GM23338 (cell line): ENCODE results near the gene SPI1. TPM values are rescaled to one million over a fixed set of nuclear protein-coding genes. Genes with fewer than 3 reads are reported as not detected.

Experiments used
- ATAC-seq: fragments of 200-7000 bp; cut with Tn5 transposase; 3 replicates; pipeline ENCODE4 v1.9.1; 2020
- DNase-seq: peaks from one replicate; pipeline ENCODE4 v3.0.0-alpha.2; 2015; ENCODE audit warnings: low spot score
- H2AFZ ChIP-seq: fragments of 200-600 bp; sonication (generic); 2 replicates; pipeline ENCODE4 v1.8.0; 2016; ENCODE audit warnings: antibody characterized with exemption, mild to moderate bottlenecking, moderate library complexity
- H3F3A ChIP-seq: fragments of 200-600 bp; sonication (generic); replicated peaks from 2 replicates; pipeline ENCODE4 v1.8.0; 2017; ENCODE audit warnings: antibody characterized with exemption, mixed run types, low read depth
- H3K27ac ChIP-seq: fragments of 200-600 bp; sonication (generic); 2 replicates; pipeline ENCODE4 v1.6.1; 2016; ENCODE audit warnings: low read depth
- H3K27me3 ChIP-seq: fragments of 200-600 bp; sonication (generic); 2 replicates; pipeline ENCODE4 v1.8.0; 2016; ENCODE audit warnings: mild to moderate bottlenecking, mixed run types, moderate library complexity; ENCODE audit not compliant: insufficient read depth
- H3K36me3 ChIP-seq: fragments of 200-600 bp; sonication (generic); 2 replicates; pipeline ENCODE4 v1.8.0; 2016; ENCODE audit warnings: mild to moderate bottlenecking; ENCODE audit not compliant: insufficient read depth
- H3K4me1 ChIP-seq: fragments of 200-600 bp; sonication (generic); 2 replicates; pipeline ENCODE4 v1.8.0; 2016; ENCODE audit warnings: mild to moderate bottlenecking, moderate library complexity; ENCODE audit not compliant: insufficient read depth
- H3K4me2 ChIP-seq: fragments of 200-600 bp; sonication (generic); 2 replicates; pipeline ENCODE4 v1.7.1; 2017; ENCODE audit warnings: mixed run types
- H3K4me3 ChIP-seq: fragments of 200-600 bp; sonication (generic); 2 replicates; pipeline ENCODE4 v1.6.1; 2016; ENCODE audit warnings: mixed run types
- H3K79me2 ChIP-seq: fragments of 200-600 bp; sonication (generic); replicated peaks from 2 replicates; pipeline ENCODE4 v1.8.0; 2017; ENCODE audit warnings: mild to moderate bottlenecking; ENCODE audit not compliant: insufficient read depth
- H3K9me2 ChIP-seq: fragments of 200-600 bp; sonication (generic); 2 replicates; pipeline ENCODE4 v1.8.0; 2017; ENCODE audit not compliant: insufficient read depth
- H4K20me1 ChIP-seq: fragments of 200-600 bp; sonication (generic); replicated peaks from 2 replicates; pipeline ENCODE4 v1.8.0; 2017; ENCODE audit warnings: mild to moderate bottlenecking; ENCODE audit not compliant: insufficient read depth
- H3K27ac Mint-ChIP-seq: 2 replicates; pipeline ENCODE4 v1.8.0; 2020; ENCODE audit warnings: inconsistent platforms, mild to moderate bottlenecking, moderate library complexity, mixed read lengths
- H3K27me3 Mint-ChIP-seq: 3 replicates; pipeline ENCODE4 v1.8.0; 2022; ENCODE audit warnings: low read depth, mild to moderate bottlenecking, moderate library complexity, mixed read lengths, inconsistent platforms; ENCODE audit not compliant: insufficient read depth, poor library complexity
- H3K36me3 Mint-ChIP-seq: 3 replicates; pipeline ENCODE4 v1.8.0; 2021; ENCODE audit warnings: low read depth, mild to moderate bottlenecking, inconsistent platforms, moderate library complexity, mixed read lengths
- H3K4me1 Mint-ChIP-seq: 3 replicates; pipeline ENCODE4 v1.8.0; 2020; ENCODE audit warnings: mild to moderate bottlenecking, inconsistent platforms, mixed read lengths
- H3K4me3 Mint-ChIP-seq: 3 replicates; pipeline ENCODE4 v1.8.0; 2021; ENCODE audit warnings: moderate library complexity, mild to moderate bottlenecking, inconsistent platforms, mixed read lengths
- H3K9me3 Mint-ChIP-seq: 3 replicates; pipeline ENCODE4 v1.8.0; 2020; ENCODE audit warnings: moderate library complexity, mild to moderate bottlenecking, inconsistent platforms, mixed read lengths
- CREB1 ChIP-seq: fragments of 250-450 bp; sonication (Bioruptor Pico); IDR thresholded peaks from 2 replicates; pipeline ENCODE4 v1.5.0; 2020; ENCODE audit warnings: low read depth, mild to moderate bottlenecking, moderate library complexity
- EZH2 ChIP-seq: fragments of 200-600 bp; sonication (generic); IDR thresholded peaks from one replicate; pipeline ENCODE4 v1.8.0; 2017; ENCODE audit warnings: antibody characterized with exemption, mild to moderate bottlenecking, low read depth; ENCODE audit not compliant: unreplicated experiment
- EZH2phosphoT487 ChIP-seq: fragments of 200-600 bp; sonication (generic); IDR thresholded peaks from one replicate; pipeline ENCODE4 v1.8.1; 2018; ENCODE audit warnings: antibody characterized with exemption; ENCODE audit not compliant: unreplicated experiment
- JUNB ChIP-seq: IDR thresholded peaks from one replicate; pipeline ENCODE4 v1.6.1; 2016; ENCODE audit warnings: antibody characterized with exemption; ENCODE audit not compliant: unreplicated experiment
- NANOG ChIP-seq: IDR thresholded peaks from 2 replicates; pipeline ENCODE4 v1.6.1; 2016; ENCODE audit warnings: antibody characterized with exemption, borderline replicate concordance
- POLR2AphosphoS5 ChIP-seq: IDR thresholded peaks from 2 replicates; pipeline ENCODE4 v1.6.1; 2016; ENCODE audit warnings: antibody characterized with exemption, low read depth
- STAT1 ChIP-seq: IDR thresholded peaks from one replicate; pipeline ENCODE4 v1.6.1; 2016; ENCODE audit warnings: antibody characterized with exemption; ENCODE audit not compliant: unreplicated experiment
- ZNF331 ChIP-seq: fragments of 250-450 bp; sonication (Bioruptor Pico); IDR thresholded peaks from 2 replicates; pipeline ENCODE4 v1.5.0; 2020; ENCODE audit warnings: low read depth, mild to moderate bottlenecking, moderate library complexity
- polyA plus RNA-seq: library from polyadenylated mRNA; unstranded; fragments of >200 nt; fragmentation: Nextera tagmentation; extraction: Ambion mirVana; gene quantifications from 2 replicates; pipeline ENCODE4 v1.2.1, GENCODE V29; 2016
- total RNA-seq: library from RNA; depleted of rRNA; stranded (reverse); fragments of >200 nt; shearing (Covaris generic); gene quantifications from 2 replicates; pipeline ENCODE4 v1.2.3, GENCODE V29; 2014
- TF ChIP-seq, protein P1 (sequence below): fragments of 250-450 bp; sonication (Bioruptor Pico); IDR thresholded peaks from 2 replicates; pipeline ENCODE4 v1.5.0; 2020; ENCODE audit warnings: mild to moderate bottlenecking, moderate library complexity
- TF ChIP-seq, protein P2 (sequence below), 2 experiments: fragments of 200-600 bp in 1 of 2; sonication (generic) in 1 of 2; conservative IDR thresholded peaks; 2 replicates each; pipeline versions ENCODE4 v1.5.1 to v1.6.1; 2016 to 2017; ENCODE audit warnings: antibody characterized with exemption in 2 of 2, low read depth in 2 of 2, mild to moderate bottlenecking in 2 of 2, moderate library complexity in 1 of 2
- TF ChIP-seq, protein P3 (sequence below): IDR thresholded peaks from 2 replicates; pipeline ENCODE4 v1.6.1; 2016; ENCODE audit warnings: antibody characterized with exemption
- TF ChIP-seq, protein P4 (sequence below): IDR thresholded peaks from one replicate; pipeline ENCODE4 v1.6.1; 2018; ENCODE audit warnings: antibody characterized with exemption; ENCODE audit not compliant: unreplicated experiment

SPI1 gene
- total and polyA plus RNA-seq, 2 experiments from 2014 or later = 0.23 TPM; not detected in 1

DNA sequence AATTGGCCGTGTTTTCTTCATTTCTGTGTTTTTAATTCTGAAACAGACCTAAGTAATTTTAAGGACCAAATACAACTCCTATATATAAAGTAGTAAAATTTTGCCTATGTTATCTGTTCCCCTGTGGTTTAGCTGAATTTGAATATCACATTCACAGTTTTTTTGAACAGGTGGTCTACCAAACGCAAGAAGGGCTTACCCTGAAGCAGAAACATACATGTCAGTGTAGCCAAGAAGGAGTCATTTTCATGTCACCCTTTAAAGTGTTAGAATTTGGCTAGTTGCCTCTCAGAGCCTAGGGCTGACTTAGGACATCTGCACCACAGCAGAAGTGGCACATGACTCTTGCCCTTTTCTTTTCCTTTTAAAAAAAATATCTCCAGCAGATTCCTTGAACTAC is 60.2 kb downstream of the SPI1 start (continued):
- TF ChIP-seq, protein P1, sequence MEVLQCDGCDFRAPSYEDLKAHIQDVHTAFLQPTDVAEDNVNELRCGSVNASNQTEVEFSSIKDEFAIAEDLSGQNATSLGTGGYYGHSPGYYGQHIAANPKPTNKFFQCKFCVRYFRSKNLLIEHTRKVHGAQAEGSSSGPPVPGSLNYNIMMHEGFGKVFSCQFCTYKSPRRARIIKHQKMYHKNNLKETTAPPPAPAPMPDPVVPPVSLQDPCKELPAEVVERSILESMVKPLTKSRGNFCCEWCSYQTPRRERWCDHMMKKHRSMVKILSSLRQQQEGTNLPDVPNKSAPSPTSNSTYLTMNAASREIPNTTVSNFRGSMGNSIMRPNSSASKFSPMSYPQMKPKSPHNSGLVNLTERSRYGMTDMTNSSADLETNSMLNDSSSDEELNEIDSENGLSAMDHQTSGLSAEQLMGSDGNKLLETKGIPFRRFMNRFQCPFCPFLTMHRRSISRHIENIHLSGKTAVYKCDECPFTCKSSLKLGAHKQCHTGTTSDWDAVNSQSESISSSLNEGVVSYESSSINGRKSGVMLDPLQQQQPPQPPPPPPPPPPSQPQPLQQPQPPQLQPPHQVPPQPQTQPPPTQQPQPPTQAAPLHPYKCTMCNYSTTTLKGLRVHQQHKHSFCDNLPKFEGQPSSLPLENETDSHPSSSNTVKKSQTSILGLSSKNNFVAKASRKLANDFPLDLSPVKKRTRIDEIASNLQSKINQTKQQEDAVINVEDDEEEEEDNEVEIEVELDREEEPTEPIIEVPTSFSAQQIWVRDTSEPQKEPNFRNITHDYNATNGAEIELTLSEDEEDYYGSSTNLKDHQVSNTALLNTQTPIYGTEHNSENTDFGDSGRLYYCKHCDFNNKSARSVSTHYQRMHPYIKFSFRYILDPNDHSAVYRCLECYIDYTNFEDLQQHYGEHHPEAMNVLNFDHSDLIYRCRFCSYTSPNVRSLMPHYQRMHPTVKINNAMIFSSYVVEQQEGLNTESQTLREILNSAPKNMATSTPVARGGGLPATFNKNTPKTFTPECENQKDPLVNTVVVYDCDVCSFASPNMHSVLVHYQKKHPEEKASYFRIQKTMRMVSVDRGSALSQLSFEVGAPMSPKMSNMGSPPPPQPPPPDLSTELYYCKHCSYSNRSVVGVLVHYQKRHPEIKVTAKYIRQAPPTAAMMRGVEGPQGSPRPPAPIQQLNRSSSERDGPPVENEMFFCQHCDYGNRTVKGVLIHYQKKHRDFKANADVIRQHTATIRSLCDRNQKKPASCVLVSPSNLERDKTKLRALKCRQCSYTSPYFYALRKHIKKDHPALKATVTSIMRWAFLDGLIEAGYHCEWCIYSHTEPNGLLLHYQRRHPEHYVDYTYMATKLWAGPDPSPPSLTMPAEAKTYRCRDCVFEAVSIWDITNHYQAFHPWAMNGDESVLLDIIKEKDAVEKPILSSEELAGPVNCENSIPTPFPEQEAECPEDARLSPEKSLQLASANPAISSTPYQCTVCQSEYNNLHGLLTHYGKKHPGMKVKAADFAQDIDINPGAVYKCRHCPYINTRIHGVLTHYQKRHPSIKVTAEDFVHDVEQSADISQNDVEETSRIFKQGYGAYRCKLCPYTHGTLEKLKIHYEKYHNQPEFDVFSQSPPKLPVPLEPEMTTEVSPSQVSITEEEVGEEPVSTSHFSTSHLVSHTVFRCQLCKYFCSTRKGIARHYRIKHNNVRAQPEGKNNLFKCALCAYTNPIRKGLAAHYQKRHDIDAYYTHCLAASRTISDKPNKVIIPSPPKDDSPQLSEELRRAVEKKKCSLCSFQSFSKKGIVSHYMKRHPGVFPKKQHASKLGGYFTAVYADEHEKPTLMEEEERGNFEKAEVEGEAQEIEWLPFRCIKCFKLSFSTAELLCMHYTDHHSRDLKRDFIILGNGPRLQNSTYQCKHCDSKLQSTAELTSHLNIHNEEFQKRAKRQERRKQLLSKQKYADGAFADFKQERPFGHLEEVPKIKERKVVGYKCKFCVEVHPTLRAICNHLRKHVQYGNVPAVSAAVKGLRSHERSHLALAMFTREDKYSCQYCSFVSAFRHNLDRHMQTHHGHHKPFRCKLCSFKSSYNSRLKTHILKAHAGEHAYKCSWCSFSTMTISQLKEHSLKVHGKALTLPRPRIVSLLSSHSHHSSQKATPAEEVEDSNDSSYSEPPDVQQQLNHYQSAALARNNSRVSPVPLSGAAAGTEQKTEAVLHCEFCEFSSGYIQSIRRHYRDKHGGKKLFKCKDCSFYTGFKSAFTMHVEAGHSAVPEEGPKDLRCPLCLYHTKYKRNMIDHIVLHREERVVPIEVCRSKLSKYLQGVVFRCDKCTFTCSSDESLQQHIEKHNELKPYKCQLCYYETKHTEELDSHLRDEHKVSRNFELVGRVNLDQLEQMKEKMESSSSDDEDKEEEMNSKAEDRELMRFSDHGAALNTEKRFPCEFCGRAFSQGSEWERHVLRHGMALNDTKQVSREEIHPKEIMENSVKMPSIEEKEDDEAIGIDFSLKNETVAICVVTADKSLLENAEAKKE (CRISPR knock-in tag) = no peak
- no peak for TF ChIP-seq EZH2phosphoT487

DNA sequence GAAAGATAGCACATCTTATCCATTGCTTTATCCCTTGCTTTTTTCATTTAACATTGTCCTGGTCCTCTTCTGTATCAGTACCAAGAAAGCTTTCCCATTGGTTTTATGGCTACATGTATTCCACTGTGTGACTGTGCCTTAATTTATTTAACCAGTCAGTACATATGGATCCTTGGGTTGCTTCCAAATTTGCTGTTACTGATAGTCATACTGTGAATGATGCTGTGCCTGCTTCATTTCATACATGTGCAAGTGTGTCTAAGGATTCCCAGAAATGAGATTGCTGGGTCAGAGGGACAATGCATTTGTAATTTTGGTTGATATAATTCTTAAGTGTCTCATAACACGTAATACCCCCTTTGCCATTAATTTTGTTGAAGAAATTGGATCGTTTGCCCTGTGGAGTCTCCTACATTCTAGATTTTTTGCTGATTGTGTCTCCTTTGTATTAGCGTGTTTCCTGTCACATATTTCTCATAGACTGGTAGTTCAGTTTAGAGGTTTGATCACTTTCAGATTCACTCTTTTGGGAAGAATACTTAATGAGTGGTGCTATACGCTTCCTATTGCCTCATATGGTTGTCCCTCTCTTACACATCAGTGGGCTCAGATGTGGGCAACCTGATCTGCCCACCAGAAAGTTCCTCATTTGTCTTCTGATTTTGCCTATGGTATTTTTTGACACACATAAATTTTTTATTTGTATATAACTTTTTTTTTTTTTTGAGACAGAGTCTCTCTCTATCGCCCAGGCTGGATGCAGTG is 61.1 kb downstream of the SPI1 start:
- H3K27ac ChIP-seq = no peak overlapping the region
- TF ChIP-seq, protein P2, sequence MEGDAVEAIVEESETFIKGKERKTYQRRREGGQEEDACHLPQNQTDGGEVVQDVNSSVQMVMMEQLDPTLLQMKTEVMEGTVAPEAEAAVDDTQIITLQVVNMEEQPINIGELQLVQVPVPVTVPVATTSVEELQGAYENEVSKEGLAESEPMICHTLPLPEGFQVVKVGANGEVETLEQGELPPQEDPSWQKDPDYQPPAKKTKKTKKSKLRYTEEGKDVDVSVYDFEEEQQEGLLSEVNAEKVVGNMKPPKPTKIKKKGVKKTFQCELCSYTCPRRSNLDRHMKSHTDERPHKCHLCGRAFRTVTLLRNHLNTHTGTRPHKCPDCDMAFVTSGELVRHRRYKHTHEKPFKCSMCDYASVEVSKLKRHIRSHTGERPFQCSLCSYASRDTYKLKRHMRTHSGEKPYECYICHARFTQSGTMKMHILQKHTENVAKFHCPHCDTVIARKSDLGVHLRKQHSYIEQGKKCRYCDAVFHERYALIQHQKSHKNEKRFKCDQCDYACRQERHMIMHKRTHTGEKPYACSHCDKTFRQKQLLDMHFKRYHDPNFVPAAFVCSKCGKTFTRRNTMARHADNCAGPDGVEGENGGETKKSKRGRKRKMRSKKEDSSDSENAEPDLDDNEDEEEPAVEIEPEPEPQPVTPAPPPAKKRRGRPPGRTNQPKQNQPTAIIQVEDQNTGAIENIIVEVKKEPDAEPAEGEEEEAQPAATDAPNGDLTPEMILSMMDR (conservative IDR thresholded peaks at IDR 0.05; ENCODE audit: low read depth in 2 of 2) = no peak
- TF ChIP-seq STAT1 (no peak), JUNB (no peak), EZH2 (no peak), NANOG (no peak), POLR2AphosphoS5 (no peak), EZH2phosphoT487 (no peak), ZNF331 (CRISPR knock-in tag) (no peak), CREB1 (CRISPR knock-in tag) (no peak)
- TF ChIP-seq, protein P3, sequence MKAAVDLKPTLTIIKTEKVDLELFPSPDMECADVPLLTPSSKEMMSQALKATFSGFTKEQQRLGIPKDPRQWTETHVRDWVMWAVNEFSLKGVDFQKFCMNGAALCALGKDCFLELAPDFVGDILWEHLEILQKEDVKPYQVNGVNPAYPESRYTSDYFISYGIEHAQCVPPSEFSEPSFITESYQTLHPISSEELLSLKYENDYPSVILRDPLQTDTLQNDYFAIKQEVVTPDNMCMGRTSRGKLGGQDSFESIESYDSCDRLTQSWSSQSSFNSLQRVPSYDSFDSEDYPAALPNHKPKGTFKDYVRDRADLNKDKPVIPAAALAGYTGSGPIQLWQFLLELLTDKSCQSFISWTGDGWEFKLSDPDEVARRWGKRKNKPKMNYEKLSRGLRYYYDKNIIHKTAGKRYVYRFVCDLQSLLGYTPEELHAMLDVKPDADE = no peak
- TF ChIP-seq, protein P4, sequence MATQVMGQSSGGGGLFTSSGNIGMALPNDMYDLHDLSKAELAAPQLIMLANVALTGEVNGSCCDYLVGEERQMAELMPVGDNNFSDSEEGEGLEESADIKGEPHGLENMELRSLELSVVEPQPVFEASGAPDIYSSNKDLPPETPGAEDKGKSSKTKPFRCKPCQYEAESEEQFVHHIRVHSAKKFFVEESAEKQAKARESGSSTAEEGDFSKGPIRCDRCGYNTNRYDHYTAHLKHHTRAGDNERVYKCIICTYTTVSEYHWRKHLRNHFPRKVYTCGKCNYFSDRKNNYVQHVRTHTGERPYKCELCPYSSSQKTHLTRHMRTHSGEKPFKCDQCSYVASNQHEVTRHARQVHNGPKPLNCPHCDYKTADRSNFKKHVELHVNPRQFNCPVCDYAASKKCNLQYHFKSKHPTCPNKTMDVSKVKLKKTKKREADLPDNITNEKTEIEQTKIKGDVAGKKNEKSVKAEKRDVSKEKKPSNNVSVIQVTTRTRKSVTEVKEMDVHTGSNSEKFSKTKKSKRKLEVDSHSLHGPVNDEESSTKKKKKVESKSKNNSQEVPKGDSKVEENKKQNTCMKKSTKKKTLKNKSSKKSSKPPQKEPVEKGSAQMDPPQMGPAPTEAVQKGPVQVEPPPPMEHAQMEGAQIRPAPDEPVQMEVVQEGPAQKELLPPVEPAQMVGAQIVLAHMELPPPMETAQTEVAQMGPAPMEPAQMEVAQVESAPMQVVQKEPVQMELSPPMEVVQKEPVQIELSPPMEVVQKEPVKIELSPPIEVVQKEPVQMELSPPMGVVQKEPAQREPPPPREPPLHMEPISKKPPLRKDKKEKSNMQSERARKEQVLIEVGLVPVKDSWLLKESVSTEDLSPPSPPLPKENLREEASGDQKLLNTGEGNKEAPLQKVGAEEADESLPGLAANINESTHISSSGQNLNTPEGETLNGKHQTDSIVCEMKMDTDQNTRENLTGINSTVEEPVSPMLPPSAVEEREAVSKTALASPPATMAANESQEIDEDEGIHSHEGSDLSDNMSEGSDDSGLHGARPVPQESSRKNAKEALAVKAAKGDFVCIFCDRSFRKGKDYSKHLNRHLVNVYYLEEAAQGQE = no peak

More for the DNA sequence above, 61.1 kb downstream of the SPI1 start:
- peaks cover 30% of the 10 kb centered on the region for H3K36me3 Mint-ChIP-seq
- ATAC-seq (no peak), DNase-seq (no peak)
- H3K27me3 Mint-ChIP-seq = no peaks in the 10 kb centered on the region
- Histone ChIP-seq H4K20me1 (no peaks in the 10 kb centered on the region), H3F3A (no peaks in the 10 kb centered on the region), H3K4me1 (no peaks in the 10 kb centered on the region), H3K36me3 (peaks cover 8% of the 10 kb centered on the region; the same call in 1 of the 2 replicates), H3K4me3 (no peak overlapping the region), H3K4me2 (no peak overlapping the region), H2AFZ (no peak overlapping the region), H3K27me3 (no peaks in the 10 kb centered on the region), H3K9me2 (no peaks in the 10 kb centered on the region), H3K79me2 (no peaks in the 10 kb centered on the region)
- no peak overlapping the region for H3K4me3 Mint-ChIP-seq
- H3K4me1 Mint-ChIP-seq = no peaks in the 10 kb centered on the region
- H3K27ac Mint-ChIP-seq = no peak overlapping the region
- H3K9me3 Mint-ChIP-seq = no peaks in the 10 kb centered on the region
